NCI-H748 treated with DMSO at 0.1 percent for 48 hours (cell line): Measurements from ENCODE around the gene KIAA1586.
"Not testable (repeated sequence)": the region's sequence is repeated elsewhere in the genome, so short reads cannot be mapped to it uniquely, and the experiment has no call there.

Experiments
- DNase-seq: peaks from one replicate; lab custom pipeline; 2025; lab: John Stamatoyannopoulos, UW

KIAA1586 gene, protein sequence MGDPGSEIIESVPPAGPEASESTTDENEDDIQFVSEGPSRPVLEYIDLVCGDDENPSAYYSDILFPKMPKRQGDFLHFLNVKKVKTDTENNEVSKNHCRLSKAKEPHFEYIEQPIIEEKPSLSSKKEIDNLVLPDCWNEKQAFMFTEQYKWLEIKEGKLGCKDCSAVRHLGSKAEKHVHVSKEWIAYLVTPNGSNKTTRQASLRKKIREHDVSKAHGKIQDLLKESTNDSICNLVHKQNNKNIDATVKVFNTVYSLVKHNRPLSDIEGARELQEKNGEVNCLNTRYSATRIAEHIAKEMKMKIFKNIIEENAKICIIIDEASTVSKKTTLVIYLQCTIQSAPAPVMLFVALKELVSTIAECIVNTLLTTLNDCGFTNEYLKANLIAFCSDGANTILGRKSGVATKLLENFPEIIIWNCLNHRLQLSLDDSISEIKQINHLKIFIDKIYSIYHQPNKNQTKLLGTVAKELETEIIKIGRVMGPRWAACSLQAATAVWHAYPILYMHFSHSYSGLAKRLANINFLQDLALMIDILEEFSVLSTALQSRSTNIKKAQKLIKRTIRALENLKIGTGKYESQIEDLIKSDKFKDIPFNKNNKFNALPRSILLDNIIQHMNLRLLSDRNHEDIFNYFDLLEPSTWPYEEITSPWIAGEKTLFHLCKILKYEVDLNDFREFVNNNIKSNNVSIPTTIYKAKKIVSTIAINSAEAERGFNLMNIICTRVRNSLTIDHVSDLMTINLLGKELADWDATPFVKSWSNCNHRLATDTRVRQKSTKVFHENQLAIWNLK

DNA sequence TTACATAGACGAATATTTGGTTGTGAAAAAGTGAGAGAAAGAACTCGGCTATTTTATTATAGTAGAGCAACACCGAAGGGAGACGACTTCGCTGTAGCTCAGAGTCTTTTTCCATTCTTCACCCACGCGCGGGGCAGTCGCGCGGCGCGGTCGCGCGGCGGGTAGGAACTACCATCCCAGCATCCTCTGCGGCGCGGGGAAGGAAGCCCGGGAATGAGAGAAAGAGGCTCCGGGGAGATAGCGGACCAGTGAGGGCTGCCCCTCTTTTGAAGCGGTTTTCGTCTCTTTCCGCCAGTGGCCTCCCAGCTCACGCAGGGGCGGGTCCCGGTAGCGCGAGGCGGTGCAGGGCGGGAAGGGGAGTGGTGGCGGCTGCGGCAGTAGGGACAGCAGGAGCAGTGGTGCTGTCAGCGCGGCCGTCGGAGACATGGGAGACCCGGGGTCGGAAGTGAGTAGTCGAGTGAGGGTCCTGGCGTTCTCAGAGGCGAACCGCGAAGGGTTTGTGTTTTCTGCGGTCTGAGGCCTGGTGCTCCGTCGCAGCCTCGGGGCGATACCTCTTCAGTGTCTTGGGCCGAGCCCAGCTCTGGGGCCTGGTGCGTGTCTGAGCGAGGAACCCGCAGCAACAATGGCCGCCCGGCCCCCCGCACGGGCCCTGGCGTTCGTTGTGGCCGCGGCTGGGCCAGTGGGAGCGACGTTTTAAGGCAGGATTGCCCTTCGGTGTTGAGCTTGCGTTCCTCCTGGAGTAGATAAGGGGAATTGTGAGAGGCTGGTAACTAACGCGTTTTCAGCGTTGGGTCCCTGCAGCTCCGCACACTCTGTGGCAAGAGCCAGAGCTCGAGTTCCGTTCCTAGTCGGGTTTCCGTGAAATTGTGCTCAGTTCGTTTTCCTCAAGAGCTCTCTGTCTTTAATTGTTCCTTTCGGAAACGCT lies at the start of gene KIAA1586:
KIAA1586 (plus strand) TSS at position 362 of the 925 bp plus-strand sequence; CDS start at position 425, 63 bp downstream.
- DNase-seq: peak; percentile 90

DNA sequence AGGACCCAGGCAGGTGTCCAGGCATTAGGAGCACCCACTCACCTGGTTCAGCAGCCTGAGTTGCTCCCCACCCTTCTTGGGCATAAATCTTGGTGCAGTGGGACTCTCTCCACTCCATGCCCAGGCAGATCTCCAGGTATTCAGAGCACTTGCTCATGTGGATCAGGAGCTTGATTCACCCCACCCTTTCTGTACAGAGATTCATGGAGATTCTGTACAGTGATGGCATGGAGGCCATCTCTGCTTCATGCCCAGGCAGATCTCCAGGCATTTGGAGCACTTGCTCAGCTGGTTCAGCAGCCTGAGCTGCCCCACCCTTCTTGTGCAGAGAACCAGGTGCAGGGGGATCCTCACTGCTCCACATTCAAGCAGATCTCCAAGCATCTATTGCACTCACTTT lies 47.4 kb upstream of the KIAA1586 start:
- no peak for DNase-seq

DNA sequence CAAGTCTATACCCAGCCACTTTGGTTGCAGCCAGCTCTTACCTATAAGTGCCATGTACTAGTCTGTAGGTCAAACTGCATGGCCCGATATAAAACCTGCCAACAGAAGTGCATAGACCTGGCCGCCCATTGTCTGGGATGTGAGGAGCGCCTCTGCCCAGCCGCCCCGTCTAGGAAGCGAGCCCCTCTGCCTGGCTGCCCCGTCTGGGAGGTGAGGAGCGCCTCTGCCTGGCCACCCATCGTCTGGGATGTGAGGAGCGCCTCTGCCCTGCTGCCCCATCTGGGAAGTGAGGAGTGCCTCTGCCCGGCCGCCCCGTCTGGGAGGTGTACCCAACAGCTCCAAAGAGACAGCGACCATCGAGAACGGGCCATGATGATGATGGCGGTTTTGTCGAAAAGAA lies 46.7 kb upstream of the KIAA1586 start:
- not testable (repeated sequence) for DNase-seq

DNA sequence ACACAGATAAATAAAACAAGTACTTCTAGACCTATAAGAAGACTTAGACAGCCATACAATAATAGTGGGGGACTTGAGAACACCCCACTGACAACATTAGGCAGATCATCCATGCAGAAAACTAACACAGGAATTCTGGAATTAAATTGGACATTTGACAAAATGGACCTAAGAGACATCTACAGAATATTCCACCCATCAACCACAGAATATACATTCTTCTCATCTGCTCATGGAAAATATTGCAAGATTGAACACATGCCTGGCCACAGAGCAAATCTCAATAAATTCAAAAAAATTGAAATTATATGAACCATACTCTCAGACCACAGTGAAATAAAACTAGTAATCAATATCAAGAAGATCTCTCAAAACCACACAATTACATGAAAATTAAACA lies 44.3 kb upstream of the KIAA1586 start:
- DNase-seq: no peak

DNA sequence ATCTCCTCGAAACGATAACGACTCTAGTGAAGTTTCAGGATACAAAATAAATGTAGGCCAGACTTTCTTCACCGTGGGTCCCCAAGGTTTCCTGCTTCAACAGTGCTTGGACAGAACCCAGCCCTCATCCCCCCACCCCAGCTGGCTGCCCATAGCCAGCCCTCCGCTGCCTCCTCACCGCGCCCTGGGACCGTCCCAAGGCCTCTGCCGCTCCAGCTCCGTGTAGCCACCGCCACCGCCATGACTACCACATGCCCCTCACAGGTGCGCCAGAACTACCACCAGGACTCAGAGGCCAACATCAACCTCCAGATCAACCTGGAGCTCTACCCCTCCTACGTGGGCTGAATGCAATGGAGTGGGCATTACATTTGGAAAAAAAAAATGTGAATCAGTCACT lies 42.2 kb upstream of the KIAA1586 start:
- no peak for DNase-seq

DNA sequence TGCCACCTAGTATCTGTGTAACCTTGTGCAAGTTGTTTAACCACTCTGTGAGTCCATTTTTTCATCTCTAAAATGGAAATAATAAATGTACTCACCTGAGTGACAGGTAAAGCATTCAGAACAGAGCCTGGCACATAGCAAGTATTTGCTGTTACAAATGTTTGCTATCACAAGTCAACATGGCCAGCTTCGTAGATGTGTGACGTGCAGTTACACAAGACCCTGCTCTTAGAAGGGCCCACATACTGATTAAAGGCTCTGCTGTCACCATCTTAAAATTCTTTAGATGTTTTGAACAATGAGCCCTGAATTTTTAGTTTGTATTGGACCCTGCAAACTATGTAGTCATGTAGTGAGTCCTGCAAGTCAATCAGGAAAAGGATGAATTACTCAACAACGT lies 40.4 kb upstream of the KIAA1586 start:
- DNase-seq: no peak

DNA sequence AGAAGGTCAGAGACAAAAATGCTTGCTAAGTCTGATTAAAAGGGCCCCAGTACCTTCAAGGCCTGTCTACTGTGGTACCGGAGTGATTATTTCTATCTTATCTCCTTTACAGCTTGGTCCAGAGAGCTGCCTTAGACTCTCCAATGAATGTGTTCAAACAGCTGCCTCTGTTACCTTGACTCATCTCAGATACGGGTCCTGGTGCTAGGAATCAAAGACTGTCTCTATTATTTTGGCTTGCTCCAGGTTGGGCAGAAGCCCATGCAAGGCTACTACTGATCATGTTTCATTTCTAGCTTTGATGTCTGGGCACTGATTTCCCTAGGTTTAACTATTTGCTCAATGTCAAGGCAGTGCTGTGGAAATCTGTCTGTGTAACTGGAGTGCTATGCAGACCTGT lies 38.4 kb upstream of the KIAA1586 start:
- DNase-seq: not testable (repeated sequence)

DNA sequence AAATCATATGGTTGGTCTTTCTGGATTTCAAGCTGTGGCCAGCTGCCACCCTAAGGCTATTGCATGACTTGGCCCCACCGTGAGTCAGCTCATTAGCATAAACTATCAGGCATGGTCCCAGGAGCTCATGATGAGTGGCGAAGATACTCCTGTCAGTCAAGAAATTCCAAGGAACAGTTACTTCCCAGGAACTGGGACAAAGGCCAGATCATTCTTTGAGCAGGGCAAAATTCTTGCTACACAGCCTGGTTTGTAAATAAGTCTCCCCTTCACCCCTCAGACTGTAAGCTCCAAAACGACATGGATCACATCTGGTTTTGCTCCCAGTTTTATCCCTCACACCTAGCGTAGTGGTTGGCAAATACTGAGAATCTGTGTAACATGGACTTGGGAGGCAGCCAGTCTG lies 33.0 kb upstream of the KIAA1586 start:
- DNase-seq: no peak

DNA sequence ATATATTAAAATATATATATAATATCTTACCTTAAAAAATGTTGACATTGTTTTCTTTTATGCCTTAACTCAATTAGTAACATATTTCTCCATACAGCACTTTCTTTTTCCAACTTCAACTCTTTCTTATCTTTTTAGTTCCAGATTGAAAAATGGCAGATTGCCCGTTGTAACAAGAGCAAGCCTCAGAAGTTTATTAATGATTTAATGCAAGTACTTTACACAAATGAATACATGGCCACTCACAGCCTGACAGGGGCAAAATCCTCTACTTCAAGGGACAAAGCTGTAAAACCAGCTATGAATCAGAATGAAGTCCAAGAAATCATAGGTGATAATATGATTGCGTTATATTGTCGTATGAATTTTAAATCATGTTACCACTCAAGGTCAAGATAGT lies 29.4 kb upstream of the KIAA1586 start:
- DNase-seq: no peak

DNA sequence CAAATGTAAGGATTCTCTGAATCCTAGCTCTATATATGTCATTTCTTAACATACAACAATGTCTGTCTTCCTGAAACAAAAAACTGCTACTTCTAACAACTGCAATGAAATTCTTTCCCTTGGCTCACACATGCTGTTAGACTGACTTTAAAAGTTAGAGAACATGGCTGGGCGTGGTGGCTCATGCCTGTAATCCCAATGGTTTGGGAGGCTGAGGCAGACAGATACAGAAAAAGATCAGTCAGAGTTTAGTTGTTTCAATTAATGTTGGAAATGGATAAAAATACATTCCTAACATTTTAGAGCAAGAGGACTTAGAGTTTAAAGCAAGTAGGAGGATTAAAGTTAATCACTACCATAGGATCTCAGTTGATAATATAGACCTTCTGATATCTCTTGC lies 28.7 kb upstream of the KIAA1586 start:
- DNase-seq: no peak

DNA sequence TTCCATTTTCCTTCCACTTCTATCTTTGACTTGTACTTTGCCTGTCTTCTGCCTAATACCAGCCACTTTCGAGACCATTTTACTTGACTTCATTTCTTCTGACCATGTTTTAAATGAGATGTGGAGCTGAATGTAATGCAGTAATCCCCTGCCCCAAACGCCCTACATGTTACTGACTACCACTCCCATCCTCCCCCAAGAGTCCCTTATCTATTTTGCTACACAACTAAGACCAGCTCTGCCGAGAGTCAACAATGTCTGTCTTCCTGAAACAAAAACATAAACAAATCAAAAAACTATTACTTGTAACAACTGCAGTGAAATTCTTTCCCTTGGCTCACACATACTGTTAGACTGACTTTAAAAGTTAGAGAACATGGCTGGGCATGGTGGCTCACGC lies 27.1 kb upstream of the KIAA1586 start:
- no peak for DNase-seq

DNA sequence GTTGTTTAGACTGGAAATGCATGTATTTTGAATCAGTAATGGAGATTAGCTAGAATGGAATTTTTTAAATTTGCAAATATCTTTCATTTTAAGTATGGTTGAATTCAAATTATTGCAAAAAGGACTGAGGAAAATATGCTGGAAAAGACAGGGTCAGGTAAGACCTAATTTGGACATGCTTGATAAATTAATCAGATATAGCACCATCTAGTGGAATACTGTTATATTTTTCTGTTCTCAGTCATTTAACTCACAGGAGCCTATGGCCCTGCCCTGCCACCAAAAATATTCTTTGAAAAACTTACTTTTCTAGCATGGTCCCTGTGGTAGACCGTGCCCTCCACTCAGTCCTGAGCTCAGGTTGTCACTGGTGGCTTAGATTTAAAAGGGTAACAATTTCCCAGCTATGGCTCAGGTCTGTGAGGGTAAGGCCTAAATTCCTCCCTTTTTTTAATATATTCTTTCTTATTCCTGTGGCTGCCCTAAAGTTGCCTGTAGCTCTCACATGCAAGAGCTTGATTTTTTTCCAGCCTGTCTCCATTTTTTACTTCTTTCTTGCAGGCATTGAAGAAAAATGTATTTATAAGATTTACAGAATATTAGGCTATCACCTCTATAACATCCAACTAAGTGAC lies 25.3 kb upstream of the KIAA1586 start:
- DNase-seq: peak; percentile 51

DNA sequence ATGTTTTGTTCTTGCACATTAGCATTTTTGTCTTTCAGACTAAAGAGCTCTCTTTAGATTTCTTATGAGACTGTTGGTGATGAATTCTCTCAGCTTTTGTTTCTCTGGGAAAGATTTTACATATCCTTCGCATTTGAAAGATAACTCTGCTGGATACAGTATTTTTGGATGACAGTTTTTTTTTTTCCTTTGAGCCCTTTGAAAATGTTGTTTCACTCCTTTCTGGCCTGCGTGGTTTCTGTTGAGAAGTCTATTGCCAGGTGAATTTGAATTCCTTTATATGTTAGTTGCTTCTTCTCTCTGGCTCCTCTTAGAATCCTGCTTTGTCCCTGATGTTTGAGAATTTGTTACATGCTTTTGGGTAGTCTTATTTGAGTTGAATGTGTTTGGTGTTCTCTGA lies 22.2 kb upstream of the KIAA1586 start:
- DNase-seq: no peak

DNA sequence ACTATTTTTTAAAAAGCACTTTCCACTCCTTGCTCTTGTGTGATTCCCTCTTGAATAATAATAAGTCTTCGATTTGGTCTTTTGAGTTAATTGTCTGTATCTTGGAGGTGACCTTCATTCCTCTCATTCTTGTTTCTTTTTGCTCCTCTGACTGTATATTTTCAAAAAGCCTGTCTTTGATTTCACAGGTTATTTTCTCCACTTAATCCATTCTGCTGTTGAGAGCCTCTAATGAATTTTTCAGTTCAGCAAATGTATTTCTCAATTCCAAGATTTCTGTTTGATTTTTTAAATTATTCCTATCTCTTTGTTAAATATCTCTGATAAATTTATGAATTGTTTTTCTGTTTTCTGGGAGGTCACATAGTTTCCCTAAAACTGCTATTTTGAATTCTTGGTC lies 21.7 kb upstream of the KIAA1586 start:
- no peak for DNase-seq

DNA sequence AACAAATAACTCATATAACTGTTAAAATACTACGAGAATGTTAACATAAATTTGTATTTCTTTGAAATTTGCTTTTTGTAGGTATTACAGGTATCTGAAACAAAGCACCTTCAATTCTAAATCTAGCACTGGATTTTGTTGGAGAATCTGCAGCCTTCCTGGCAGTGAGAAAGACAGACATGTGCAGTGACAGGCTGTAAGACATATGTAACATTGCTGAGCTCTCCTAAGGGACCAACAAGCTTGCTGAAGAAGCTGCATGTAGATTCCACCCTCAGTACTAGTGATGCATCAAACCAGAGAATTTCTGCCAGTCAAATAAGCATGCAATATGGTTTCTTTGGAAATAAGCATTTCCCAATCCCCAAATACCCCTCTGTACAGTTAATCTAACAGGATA lies 20.5 kb upstream of the KIAA1586 start:
- no peak for DNase-seq

DNA sequence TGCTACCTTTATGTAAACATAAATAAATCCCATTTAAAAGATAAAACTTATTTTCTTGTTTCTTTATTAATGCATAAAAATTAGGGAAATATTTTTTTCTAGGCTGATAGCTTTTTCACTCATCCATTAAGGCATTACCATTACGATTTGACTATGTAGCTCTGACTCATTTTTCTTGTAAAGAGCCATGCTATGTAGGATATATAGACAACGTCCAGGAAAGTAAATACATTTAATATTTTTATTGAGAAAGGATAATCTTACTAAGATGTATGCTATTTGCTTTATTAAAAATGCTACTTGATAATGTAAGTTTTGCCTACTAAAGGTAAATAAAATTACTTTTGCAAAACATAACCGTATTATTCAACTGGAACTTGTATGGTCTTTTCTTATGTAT lies 19.2 kb upstream of the KIAA1586 start:
- DNase-seq: no peak

DNA sequence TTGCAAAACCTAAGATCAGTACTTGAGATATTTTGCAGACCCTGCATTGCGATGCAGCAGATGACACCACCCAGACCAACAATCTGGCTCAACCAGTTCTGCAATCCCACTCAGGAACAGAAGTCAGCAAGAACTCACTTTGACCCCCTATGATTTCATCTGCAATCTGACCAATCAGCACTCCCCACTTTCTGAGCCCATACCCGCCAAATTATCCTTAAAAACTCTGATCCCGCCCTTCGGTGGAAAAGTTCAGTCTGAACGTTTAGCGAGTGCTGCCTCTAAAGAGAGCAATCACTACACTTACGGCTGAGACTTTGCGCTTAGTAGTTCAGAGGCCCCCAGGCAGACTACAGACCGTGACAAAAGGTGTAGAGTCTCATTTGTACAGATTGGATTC lies 17.3 kb upstream of the KIAA1586 start:
- no peak for DNase-seq

DNA sequence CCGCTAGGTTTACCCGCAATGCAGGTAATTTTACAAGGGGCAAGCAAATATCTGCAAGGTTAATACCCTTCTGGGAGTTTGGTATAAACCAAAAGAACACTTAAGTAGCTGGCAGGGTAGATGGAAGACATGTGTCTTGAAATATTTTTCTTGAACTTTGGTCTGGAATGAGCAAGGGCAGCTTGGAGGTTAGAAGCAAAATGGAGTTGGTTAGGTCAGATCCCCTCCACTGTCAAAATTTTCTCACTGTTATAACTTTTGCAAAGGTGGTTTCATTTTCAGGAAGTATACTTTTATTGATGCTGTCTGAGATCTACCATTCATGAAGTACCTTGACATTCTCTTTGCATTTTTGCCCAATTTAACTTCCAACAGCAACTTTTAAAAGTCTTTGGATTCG lies 13.3 kb upstream of the KIAA1586 start:
- DNase-seq: no peak

DNA sequence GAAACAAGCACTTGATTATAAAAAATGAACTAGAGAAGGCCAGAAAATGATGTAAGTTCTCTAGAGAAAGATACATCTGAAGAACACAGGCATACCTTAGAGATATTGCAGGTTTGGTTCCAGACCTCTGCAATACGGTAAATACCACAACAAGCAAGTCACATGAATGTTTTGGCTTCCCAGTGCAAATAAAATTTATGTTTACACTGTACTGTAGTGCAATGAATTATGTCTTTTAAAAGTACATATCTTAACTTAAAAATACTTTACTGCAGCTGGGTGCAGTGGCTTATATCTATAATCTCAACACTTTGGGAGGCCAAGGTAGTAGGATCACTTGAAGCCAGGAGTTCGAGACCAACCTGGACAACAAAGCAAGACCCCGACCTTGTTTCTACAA lies 10.9 kb upstream of the KIAA1586 start:
- DNase-seq: no peak

DNA sequence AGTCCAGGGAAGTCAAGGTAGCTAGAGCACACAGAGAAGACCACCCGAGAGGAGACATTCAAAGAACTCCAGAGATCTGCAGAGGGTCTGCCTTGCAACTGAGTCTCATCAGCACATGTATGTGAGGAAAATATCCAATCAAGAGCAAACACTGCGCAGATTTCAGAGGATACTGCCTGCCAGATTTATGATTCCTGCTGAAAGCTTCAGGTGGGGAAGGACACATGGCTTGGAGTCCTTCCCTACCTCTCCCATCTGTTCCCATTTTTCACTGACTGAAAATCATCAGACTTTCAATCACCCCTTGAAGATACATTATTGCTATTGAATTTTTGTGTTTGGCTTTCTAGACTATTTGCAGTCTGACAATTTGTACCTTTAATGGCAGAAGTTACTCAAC lies 7.6 kb upstream of the KIAA1586 start:
- DNase-seq: no peak

DNA sequence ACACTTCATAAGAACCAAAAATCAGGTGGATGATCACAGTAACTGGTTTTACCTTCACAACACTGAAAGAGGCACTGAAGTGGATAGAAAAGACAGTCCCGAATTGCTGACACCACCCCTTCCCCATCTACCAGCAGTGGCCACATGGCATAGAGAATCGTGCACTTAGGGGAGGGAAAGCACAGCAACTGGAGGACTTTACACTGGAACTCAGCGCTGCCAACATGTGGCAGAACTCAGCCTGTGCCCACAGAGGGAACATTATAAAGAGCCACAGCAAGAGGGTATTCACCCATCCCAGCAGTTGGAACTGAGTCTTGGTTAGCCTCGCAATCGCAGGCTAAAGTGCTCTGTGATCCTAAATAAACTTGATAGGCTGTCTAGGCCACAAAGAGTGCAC lies 6.5 kb upstream of the KIAA1586 start:
- no peak for DNase-seq

DNA sequence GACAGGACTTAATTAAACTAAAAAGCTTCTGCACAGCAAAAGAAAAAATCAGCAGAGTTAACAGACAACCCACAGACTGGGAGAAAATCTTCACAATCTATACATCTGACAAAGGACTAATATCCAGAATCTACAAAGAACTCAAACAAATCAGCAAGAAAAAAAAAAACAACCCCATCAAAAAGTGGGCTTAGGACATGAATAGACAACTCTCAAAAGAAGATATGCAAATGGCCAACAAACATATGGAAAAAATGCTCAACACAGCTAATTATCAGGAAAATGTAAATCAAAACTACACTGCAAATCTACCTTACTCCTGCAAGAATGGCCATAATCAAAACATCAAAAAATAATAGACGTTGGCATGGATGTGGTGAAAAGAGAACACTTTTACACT lies 2.4 kb upstream of the KIAA1586 start:
- not testable (repeated sequence) for DNase-seq
